NCI-H526 treated with DMSO at 0.1 percent for 48 hours (cell line): ENCODE measurements around the gene TENM4.

Experiments
- DNase-seq: peaks from one replicate; lab custom pipeline; 2025; lab: John Stamatoyannopoulos, UW

Gene TENM4

DNA sequence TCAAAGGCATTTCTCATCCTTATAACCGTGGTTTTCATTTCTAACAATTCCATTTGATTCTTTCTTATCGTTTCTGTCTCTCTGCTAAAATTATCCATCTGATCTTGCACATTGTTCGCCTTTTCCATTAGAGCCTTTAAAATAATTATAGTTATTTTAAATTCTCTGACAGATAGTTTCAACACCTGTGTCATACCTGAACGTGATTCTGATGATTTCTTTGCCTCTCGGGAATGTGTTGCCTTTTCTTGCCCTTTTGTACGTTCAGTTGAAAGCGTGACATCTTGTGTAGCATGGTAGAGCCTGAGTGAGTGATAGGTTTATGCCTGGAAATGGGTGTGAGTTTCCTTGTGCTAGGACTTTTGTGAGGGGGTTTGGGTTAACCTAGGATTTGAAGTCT, 744.7 kb downstream of the TENM4 start:
- no peak for DNase-seq

DNA sequence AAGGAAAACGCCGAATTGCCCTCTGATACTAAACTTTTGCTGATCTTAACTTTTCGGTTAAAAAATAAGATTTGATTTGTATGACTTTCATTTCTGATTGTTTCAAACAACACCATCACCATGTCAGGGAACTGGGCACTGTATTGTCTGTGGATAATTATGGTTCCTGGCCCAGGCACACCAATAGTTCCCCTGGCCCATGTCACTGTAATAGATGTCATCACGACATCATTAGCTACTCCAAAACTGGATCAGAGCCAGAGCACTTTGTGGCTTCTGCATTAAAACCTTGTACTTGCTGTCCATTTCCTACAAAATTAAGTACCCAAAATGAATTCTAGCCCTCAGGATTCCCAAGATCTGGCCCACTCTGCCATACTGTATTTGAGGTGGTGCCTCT, 746.7 kb downstream of the TENM4 start:
- no peak for DNase-seq

DNA sequence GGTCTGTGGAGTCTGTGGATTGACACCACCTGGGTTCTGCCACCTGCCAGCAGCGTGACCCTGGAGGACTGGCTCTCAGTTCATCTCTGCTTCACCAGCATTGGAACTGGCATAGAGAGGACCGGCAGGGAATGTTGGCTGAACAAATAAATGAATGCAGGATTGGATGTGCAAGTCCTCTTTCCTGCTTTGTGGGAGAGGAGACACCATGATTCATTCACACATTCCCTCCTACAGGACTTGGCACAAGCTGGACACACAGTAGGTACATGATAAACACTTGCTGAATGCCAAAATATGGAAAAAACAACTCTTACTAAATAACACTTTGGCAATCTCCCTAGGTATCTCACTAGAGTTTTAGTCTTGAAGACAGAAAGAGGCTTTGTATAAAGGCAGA, 749.6 kb downstream of the TENM4 start:
- DNase-seq = no peak

DNA sequence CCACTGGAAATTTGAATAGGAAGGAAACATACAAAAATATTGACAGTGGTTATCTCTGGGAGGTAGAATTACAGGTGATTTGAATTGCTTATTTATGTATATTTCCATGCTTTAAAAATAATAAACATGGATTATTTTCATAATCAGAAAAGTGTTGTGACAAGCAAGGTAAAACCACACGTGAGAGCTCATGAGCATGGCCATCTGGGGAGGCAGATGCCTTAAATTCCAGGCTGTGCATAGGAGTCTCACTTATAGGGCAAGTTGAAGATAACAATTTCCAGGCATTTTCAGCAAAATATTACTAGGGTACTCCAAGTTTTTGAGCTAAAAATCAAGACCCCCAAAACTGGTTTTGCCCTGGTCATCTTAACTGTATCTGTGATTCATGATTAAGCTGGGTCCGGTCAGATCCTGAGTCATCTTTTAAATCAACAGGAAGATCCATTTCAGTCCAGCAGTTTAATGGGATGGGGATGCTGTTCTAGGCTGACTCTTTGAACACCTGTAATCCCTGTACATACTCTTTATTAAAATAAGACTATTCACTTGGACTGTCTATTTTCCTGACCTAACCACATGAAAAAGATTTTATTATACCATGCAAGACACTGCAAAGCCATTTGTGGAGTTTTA, 750.4 kb downstream of the TENM4 start:
- no peak for DNase-seq

DNA sequence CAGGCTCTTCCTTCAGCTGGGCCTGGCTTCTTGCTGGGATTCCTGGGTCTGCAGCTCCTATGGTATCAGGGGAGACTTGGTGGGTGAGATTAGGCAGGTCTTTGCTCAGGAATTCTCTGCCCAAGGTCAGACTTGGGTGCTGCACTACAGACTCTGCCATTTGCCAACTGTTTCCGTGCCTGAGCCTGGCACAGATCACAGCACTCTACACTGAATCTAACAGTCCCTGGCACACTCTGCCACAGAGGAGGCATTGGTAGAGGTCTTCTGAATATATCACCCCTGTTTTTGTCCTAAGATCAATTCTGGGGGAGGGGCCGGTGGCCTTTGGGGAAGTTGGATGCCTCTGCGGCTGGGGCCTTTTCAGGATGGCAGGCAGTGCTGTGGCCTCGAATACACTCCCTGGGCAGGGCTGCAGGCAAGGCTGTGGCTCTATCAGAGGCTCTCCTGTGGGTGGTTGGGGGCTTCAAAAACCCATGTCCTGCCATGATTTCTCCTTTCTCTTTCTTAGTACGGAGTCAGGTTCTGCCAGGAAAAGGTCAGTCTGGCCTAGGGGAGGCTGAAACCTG, 751.2 kb downstream of the TENM4 start:
- no peak for DNase-seq

DNA sequence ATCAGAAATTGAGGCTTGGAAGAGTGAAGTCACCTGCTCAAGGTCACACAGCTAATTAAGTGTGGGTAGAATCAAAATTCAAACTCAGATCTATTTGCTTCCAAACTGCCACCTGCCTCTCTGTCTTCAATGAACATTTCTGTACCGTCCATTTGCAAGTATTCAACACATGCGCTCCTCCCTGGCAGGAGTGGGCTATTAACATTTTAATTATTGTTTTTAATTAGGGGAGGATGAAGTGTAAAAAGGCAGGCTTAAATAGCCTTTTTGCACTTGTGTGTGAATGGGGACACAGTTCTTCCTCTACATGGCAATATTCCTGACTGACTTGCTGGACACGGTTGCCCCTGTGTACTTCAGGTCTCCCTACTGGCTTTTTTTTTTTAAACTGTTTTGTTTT, 751.7 kb downstream of the TENM4 start:
- DNase-seq = no peak

DNA sequence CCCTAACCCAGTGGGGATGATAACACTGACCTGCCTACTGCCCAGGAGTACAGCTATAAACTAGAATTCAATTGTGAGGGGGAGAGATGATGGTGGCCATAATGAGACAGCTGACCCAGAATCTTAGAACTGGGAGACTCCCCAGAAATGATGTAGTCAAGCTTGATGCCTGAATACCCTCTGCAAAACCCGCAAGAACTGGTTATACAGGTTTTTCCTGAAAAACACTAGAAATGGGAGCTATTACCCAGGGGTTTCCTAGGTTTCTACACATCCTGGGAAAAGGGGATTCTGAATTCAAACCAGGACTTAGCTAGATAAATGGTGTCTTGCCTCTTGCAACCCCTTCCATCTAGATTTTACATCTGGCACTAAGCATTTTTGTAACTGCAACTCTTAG, 752.4 kb downstream of the TENM4 start:
- no peak for DNase-seq

DNA sequence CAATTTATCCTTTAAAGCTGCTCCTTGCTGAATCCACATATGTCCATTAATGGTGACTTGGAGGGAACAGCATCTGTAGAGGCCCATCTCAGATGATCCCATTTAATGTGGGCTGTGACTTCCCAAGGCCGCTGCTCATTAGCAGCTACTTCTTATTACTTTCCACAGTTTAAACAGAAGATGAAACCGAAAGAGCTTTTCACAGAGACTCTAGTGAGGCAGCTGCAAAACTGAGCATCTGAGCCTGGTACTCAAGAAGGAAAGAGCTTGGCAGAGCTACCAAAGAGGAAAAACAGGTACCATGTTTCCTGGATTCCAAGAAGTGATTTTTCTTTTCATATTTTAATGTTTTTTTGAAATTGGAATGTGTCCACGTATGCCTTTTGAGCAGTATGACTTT, 755.7 kb downstream of the TENM4 start:
- no peak for DNase-seq

DNA sequence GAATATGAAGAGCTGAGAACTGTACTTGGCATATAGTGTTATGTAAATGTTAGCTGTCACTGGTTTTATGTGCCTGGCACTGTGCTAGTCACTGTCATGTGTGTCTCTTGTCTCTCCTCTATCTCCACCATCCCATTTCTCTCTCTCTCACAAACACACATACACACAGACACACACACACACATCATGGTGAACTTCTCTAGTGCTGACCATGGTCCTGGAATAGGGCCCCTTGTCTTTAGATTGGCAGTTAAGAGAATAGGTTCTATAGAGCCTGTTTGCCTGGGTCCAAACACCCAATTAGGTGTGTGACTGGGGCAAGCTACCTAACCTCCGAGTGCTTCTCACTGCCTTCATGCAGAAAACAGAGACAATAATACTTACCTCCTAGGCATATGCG, 756.5 kb downstream of the TENM4 start:
- DNase-seq = no peak

DNA sequence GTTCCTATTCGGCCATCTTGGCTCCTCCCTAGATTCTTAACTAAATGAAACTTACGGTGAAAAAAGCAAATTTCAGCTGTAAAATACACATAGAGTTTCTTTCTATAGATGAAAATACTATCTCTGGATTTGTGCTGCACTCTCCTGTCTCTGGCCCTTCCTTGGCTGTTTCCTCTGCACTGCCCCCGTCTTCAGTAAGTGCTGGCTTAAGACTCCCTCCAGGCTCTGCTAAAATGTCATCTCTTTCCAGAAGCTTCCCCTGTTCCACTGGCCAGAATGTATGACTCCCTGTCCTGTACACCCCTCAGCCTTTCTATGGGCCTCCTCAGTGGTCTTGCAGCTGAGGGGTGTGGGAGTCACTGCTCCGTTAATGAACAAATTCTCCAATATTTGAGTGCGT, 757.1 kb downstream of the TENM4 start:
- DNase-seq = no peak

DNA sequence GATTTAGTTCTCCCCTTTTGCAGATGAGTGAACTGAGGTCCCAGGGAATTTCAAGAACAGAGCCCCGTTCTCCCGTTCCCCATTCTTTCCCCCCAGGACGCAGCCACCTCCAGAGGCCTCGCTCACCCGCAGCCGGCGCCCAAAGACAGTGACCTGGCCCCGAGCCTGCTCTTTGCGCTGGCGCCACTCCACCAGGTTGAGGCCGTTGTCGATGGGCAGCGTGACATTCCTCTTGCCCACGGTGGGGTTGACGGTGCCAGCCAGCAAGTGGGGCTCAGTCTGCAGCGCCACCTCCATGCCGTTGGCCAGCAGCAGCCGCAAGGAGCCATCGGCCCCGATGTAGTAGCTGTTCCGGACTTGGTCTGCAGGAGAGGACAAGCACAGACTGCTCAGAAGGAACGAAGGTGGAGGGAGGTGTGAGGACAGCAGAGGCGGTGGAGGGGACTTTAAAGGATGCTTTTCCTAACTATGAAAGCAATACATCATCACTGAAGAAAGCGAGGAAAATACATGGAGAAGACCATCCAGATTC, 764.7 kb downstream of the TENM4 start:
- DNase-seq = no peak

DNA sequence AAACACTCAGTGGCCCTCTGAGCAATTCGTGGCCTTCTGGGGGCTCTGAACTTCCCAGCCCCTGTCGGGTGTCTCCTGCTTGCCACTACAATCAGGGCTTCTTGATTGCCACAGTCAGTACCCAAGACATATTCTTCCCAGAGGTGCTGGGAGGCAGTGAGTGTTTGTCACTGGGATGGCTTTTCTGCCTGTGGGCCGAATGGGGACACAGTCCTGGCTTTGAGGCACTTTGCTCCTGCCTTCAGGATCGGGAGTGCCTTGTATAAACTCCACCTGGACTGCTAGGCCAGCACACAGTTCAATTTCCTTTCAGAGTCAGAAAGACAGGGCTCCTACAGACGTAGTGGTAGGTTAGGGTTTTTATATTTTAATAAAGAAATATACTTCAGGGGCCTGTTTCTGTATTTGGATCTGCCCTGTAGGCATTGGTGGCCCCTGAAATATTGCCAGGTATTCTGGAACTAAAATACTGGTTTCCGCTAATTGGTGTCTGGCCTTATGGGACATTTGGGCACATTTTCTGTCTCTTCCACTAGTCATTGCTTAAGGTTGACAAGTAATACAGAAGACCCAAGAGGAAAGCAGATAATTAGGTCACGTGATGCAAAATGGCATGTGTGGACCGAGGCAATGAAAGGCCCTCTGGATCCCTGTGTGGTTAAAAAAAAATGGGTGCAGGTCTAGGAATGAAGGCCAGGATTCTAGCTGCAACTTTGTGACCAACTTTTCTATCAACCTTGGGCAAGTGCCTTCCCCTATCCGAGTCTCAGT, 767.8 kb downstream of the TENM4 start:
- DNase-seq = no peak

DNA sequence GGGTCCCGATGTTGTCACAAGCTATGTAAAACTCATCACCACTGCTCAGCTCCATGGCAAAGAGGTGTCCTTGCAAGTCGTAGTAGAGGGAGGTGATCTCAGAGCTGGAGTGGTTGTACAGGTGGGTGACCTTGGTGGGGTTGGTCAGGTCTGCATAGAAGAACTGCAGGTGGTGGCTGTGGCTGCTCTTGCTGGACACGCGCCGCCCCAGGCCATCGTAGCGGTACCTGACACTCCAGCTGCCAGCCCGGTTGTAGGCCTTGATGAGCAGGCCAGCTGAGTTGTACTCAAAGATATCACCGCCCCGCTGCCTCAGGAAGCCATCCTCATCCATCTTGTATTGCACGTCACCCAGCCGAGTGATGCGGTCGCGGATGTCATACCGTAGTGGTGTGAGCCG, 771.6 kb downstream of the TENM4 start:
- DNase-seq = no peak

DNA sequence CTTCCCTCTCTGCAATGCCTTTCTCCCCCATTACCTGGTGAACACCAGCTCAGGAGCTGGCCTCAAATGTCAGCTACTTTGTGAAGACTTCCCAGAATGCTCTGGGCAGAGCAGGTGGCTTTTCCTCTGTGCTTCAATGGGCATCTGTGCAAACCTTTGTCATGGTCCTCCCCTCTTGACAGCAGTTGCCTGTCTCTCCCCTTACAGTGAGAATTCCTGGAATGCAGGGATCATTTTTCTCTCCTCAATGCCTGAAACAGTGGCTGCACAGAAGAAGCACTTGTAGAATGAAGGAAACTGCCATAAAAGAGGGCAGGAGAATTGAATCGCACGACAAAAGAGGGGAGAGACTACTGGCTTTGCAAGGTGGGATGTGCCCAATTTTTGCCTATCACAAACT, 773.4 kb downstream of the TENM4 start:
- DNase-seq = no peak

DNA sequence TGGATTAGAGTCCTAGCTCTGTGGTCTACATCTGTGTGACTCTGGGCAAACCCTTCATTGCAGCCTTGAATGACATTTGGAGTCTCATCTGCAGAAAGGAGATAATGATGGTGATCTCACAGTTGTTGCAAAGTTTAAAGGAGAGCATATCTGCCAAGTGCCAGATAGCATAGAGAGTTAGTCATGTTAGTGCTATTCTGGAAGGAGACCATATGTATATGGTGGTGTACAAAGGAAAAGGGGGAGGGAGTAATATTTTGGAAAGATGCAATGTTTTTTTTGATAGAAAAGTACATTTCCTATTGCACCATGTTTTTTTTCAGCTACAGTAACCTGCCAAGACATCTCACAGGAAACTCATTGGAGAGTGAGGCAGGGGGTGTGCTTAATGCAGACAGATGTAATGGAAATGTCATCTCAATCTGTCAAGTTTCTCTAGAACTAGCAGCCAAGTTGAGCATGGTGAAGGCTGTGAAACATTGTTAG, 774.1 kb downstream of the TENM4 start:
- DNase-seq = no peak

DNA sequence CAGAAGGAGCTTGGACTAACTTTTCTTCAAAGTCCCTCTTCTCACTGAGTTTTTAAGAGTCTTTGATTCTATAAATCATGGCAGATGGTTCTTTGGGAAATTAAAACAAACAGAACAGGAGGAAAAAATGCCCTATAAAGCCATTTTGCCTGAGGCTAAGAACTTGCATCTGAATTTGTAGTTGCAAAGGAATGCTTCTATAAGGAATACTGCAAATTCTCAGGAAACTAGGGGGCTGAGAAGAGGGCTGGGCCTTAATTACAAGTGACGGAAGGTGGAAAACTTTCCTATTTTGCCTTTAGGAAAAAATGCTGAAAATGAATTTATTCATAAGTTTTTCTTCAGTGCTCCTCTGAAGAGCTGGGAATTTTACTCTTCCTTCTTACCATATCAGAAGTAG, 776.2 kb downstream of the TENM4 start:
- no peak for DNase-seq

DNA sequence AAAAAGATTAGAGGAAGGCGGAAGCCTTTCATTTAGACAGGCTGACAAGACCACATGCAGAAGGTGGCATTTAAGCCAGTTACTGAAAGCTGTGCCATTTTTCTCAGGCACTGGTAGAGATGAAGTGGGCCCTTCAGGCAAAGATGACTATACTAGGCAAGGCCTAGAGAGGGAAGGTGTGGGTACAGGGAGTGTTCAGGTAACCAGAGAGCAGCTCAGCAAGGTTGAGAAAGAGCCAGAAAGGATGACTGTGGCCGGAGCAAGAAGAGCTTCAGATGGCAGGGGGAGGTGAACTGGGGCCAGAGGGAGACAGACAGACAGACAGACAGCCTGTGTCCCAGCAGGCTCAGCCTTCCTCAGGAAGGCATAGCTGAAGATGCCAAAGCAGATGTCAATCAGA, 778.0 kb downstream of the TENM4 start:
- DNase-seq = no peak

DNA sequence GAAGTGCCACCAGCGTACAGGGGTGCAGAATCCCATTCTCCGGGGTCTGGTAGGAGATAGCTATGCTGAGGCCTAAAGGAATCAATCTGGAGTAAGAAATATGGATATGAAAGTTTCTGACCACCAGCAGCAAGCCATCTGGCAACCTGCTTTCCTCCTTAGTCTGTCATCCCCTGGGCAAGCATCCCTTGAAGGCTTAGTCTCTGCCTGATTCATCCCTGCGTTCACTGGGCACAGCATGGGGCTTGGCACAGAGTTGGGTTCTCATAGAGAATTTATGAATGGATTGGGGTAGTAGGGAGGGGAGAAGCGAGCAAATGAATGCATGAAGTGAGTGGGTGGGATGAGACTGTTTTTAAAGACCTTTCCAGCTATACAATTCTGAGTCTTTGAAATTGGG, 780.4 kb downstream of the TENM4 start:
- DNase-seq = no peak

DNA sequence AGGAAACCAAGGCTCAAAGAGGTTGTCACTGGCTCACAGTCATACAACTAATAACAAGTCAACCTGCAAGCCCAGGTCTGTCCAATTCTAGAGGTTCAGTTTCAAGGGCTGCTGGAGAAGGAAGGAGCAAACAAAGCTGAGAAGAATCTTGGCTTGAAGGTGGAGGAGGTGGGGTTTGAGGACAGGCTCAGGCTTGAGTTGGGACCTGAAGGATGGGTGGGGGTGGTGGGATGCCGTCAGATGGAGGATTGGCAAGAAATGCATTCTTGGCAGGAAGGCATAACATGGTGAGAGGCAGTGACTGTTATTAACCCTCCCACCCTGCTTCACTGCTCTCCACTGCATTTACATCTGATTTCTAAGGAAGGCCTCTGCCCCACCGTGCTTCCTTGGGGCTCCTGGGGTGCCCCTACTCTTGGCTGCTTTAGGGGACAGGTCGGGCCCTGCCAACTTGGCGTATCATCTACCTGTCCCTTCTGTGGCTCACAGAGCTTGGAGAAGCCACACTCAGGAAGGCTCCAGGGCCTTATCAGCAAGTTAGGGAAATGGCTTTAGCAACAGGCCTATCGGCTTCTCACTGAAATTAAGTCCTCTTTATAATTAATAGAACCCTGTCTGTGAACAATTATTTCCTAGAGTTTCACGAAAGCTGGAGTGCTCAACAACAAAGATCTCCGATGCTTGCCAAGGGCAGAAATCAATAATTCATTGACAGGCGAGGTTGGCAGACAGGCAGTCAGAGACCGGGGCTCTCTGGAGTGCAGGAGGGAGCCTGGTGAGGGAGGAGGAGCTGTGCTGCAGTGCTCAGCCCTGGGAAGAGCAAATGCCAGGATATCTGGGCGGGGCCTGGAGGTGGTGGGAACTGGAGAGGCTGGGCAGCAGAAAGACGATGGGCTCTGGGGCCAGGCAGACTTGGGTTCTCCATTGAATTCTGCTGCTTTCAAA, 781.2 kb downstream of the TENM4 start:
- DNase-seq = no peak

DNA sequence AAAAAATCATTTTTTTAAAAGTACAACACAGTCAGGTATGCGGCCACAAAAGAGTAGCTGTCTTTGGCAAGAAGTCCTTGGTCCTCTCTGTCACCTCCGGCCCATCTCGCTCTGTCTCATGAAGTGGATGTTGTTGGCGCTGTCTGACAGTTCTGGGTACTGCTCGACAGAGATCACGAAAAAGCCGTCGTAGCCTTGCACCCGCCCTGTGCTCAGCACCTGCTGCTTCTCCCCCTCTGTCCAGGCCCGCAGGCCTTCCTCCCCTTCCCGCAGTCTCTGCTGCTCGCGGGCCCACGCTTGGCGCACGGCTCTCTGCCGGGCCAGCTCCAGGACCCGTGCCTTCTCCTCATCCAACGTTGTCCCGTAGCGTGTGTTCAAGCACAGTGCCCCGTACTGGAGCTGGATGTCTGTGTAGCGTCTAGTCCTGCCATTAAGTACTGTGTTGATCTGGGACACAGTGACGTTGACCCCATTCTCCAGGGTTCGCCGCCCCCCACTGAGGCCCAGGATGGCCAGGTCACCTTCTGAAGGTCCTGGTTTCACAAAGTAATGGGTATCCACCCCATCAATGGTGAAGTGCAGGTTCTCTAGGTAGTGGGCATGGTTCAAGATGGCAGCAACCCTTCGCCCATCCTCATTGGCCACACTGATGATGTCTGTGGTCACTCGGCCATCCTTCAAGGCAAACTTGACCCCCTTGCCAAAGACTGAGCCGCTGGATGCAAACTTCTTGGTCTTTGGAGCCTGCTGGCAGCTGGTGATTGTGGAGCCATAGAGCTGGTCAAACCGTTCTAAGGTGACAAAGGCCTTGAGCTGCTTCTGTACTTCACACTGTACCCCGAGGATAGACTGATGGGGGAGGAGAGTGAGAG, 782.6 kb downstream of the TENM4 start:
- DNase-seq = no peak

DNA sequence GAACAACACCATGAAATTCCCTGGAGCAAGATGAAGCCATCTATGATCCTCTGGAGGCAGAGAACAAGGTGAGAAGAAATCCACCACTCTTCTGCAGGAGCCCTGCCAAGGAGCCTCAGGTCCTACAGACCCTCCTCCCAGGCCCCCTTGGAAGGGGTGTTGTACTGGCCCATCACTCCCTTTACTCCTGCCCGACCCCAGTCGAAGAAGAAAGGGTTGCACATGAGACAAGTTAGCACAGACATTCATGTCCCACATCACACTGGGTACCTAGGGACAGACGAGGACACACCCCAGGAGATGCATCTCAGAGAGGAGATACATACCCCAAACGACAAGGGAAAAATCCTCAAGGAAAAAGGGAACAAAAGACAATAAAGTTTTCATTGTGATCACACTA, 783.4 kb downstream of the TENM4 start:
- DNase-seq = no peak
